Duodenal mucosa (tissue), 2 donors: ENCODE data around the gene RHOG.
A peak's percentile ranks its signal among the peaks of the same experiment; 100 is the strongest.
"Not testable (repeated sequence)": the region's sequence is repeated elsewhere in the genome, so short reads cannot be mapped to it uniquely, and the experiment has no call there.

Experiments
- H3K27ac ChIP-seq: one replicate; pipeline ENCODE4 v1.7.0; 2013; ENCODE audit warnings: low read depth, low read length
- H3K27me3 ChIP-seq, 2 donors: one replicate each; pipeline ENCODE4 v1.7.0; 2013; ENCODE audit warnings: low read length in 2 of 2, control low read depth in 1 of 2; ENCODE audit not compliant: insufficient read depth in 2 of 2, control insufficient read depth in 1 of 2
- H3K36me3 ChIP-seq, 2 donors: one replicate each; pipeline ENCODE4 v1.7.0; 2013; ENCODE audit warnings: low read length in 2 of 2, control low read depth in 1 of 2; ENCODE audit not compliant: insufficient read depth in 2 of 2, control insufficient read depth in 1 of 2
- H3K4me1 ChIP-seq, 2 donors: one replicate each; pipeline ENCODE4 v1.7.0; 2013; ENCODE audit warnings: low read length in 2 of 2, control low read depth in 1 of 2; ENCODE audit not compliant: insufficient read depth in 2 of 2, control insufficient read depth in 1 of 2
- H3K4me3 ChIP-seq, 2 donors: one replicate each; pipeline ENCODE4 v1.7.0; 2013; ENCODE audit warnings: low read length in 2 of 2, low read depth in 1 of 2
- H3K9ac ChIP-seq, 2 donors: one replicate each; pipeline ENCODE4 v1.7.0; 2013; ENCODE audit warnings: low read length in 2 of 2, low read depth in 1 of 2
- H3K9me3 ChIP-seq, 2 donors: one replicate each; pipeline ENCODE4 v1.7.0; 2013; ENCODE audit warnings: low read length in 2 of 2, control low read depth in 1 of 2; ENCODE audit not compliant: control insufficient read depth in 1 of 2

RHOG gene

DNA sequence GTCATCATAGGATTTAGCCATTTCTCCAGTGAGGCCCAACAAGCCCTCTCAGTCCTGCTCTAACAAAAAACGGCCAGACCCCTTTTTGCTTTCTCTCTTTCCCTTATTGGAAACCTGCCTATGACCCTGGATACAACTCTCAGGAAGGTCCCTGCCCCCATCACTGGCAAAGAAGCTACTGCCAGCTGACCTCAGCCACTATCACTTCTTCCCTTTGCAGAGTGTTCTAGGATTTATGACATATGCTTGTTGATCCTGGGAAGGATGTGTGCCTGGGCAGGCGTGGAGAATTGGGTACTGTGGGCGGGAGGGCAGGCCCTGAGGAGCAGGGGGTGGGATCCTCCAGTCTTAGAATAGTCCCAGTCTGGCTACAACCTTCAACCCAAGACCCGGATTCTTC lies 24.9 kb downstream of the RHOG start:
- Histone ChIP-seq H3K27me3 (no peaks in the 10 kb centered on the region), H3K9me3 (no peaks in the 10 kb centered on the region), H3K4me1 (no peaks in the 10 kb centered on the region), H3K36me3 (peaks cover 0 to 14% of the 10 kb centered on the region in 2 donors), H3K27ac (no peak overlapping the region), H3K4me3 (no peak overlapping the region), H3K9ac (no peak overlapping the region)

DNA sequence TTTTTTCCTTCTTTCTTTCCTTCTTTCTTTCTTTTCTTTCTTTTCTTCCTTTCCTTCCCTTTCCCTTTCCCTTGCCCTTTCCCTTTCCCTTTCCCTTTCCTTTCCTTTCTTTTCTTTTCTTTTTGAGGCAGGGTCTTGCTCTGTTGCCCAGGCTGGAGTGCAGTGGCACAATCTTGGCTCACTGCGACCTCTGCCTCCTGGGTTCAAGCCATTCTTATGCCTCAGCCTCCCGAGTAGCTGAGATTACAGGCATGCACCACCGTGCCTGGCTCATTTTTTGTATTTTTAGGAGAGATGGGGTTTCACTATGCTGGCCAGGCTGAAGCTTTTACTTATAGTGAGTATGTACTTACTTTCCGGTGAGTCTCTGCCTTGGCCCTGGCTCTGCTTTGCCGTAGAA lies 25.9 kb downstream of the RHOG start:
- H3K27ac ChIP-seq, H3K4me3 ChIP-seq, H3K9ac ChIP-seq, H3K4me1 ChIP-seq, H3K27me3 ChIP-seq, H3K9me3 ChIP-seq: not testable (repeated sequence)
- H3K36me3 ChIP-seq: peaks cover 0 to 12% of the 10 kb centered on the region in 2 donors

DNA sequence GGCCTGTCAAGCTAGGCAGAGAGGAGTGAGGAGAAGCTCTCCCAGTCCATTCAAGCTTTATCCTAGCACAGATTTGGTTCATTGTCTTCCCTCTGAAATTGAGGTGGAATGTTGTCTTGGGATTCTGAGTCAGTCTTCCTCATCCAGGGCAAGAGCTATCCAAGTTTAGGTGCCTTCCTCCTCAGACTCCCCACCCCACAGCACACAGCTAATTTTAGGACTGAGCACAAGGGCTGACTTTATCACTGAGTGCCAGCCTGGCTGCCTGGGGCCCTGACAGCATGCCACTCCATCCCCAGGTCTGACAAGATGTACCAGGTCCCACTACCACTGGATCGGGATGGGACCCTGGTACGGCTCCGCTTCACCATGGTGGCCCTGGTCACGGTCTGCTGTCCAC lies 29.8 kb downstream of the RHOG start:
- Histone ChIP-seq H3K36me3 (peaks cover 0 to 9% of the 10 kb centered on the region in 2 donors), H3K4me1 (peaks cover 12 to 16% of the 10 kb centered on the region in 2 donors), H3K27me3 (no peaks in the 10 kb centered on the region), H3K4me3 (no peak overlapping the region), H3K9me3 (no peaks in the 10 kb centered on the region), H3K27ac (no peak overlapping the region), H3K9ac (no peak overlapping the region)

DNA sequence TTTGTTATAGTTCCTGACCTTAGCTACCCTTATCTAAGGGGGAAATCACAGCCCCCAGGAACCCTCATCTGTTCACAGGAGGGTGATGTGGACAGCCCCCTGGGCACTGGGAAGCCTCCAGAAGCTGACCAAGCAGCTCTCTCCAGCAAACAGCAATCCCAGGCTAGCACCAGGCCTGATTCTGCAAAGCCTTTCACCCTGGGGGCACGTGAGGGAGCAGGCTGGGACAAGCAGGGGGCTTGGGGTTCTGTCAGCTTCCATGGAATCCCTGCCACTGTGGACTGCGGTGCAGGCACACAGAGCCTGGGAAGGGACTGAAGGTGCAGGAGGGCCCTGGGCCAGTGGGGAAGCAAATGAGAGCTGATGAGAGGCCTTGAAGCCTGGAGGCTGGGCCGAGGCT lies 30.3 kb downstream of the RHOG start:
- Histone ChIP-seq H3K27me3 (no peaks in the 10 kb centered on the region), H3K27ac (no peak overlapping the region), H3K36me3 (peaks cover 0 to 9% of the 10 kb centered on the region in 2 donors), H3K9ac (no peak overlapping the region), H3K4me3 (no peak overlapping the region), H3K4me1 (peaks cover 12 to 16% of the 10 kb centered on the region in 2 donors), H3K9me3 (no peaks in the 10 kb centered on the region)

DNA sequence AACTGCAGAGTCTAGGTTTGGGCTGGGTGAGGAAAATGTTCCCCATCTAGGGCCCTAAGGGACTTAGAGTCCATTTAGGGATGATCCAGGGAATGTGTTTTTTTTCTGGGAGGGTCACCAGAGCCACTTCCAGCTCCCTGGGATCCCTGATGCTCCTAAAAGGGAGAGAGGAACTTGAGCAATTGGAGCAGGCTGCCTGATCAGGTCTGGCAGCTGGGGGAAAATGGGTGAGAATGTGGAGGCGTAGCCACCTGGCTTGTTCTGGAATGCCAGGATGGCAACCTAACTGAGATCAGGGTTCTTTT lies 31.2 kb downstream of the RHOG start:
- no peaks in the 10 kb centered on the region for H3K9me3 ChIP-seq
- H3K36me3 ChIP-seq: peaks cover 0 to 9% of the 10 kb centered on the region in 2 donors
- H3K9ac ChIP-seq: no peak overlapping the region
- no peaks in the 10 kb centered on the region for H3K27me3 ChIP-seq
- no peak overlapping the region for H3K4me3 ChIP-seq
- H3K4me1 ChIP-seq: peaks cover 12 to 16% of the 10 kb centered on the region in 2 donors
- no peak overlapping the region for H3K27ac ChIP-seq

DNA sequence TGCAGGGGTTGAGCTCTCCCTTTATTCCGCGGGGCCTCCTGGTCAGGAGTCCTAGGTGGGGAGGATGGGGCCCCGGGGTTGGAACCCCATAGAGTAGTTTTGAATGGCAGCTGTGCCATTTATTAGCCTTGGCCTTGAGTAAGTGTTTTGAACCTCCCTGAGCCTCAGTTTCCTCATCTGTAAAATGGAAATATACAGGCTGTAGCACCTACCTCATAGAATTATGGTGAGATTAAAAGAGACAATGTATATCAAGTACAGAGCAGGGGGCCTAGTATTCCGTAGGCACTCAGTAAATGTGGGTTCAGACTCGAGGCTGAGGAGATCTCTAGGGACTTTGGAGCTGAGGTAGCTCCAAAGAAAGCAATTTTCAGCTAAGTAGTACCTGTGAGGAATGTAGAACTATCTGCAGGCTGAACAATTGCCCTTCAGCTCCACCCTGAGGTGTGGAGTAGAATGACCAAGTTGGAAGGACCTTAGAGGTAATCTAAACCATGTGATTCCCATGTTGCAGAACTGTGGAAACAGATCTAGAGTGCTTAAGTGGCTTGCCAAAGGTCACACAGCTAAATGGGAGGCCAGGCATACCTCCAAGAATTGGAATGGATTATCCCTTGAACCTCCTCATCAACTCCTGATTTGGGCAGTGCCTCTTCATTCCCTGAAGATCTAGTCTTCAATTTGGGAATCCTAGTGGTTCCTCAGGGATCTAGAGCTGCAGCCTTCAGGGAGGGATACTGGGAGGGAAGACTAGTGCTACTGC lies 31.7 kb downstream of the RHOG start:
- no peaks in the 10 kb centered on the region for H3K27me3 ChIP-seq
- peak overlapping the region; percentile 83 to 92 for H3K4me3 ChIP-seq
- peak overlapping the region; percentile 68 to 89 for H3K9ac ChIP-seq
- no peaks in the 10 kb centered on the region for H3K9me3 ChIP-seq
- peaks cover 0 to 9% of the 10 kb centered on the region in 2 donors for H3K36me3 ChIP-seq
- H3K27ac ChIP-seq: no peak overlapping the region
- peaks cover 12 to 16% of the 10 kb centered on the region in 2 donors for H3K4me1 ChIP-seq

DNA sequence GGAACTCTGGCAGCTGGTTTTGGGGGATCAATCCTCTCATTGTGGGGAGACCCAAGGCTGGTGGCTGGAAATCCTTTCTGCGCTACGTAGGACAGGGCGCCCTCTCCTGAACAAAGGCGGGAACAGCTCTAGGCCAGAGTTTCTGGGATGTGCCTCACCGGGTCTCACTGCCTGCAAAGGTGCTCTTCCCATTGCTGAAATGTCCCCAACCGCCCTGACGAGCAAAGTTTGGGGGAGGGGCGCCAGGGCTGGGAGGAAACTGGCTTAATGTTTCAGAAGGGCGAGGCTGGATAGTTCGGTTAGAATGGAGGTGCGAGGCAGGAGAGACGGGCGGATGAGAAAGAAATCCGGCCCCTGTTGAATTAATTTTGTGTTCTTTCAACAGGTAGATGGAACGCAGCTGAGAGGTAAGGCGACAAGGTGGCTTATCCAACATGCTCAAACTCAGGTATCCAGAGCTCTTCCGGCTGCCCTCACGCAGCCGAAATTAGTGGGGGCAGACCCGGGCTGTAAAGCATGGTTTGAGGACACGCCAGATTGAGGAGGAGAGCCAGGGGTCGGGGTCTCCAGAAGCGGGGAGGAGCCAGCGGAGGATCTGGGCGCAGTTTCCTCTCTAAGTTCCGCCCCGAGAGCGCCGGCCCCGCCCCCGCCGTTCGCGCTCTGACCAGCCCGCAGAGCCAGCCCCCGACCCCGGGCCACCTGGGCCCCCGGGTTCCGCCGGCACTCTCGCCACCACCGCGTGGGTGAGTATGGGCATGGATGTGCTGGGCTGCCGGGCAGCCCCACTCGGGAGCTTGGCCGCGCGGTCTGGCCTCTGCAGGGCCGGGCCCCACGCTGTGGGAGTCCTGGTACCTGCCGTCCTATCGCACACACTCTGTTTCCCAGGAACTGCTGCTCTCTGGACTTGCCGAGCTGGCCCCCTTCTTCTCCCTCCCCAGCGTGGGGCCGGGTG lies 32.6 kb downstream of the RHOG start, which contains the start of gene PGAP2:
Gene PGAP2 (plus strand): TSS at position 652 of the 952 bp plus-strand sequence. CDS start 2,700 bp downstream, outside the sequence.
- peaks cover 0 to 9% of the 10 kb centered on the region in 2 donors for H3K36me3 ChIP-seq

DNA sequence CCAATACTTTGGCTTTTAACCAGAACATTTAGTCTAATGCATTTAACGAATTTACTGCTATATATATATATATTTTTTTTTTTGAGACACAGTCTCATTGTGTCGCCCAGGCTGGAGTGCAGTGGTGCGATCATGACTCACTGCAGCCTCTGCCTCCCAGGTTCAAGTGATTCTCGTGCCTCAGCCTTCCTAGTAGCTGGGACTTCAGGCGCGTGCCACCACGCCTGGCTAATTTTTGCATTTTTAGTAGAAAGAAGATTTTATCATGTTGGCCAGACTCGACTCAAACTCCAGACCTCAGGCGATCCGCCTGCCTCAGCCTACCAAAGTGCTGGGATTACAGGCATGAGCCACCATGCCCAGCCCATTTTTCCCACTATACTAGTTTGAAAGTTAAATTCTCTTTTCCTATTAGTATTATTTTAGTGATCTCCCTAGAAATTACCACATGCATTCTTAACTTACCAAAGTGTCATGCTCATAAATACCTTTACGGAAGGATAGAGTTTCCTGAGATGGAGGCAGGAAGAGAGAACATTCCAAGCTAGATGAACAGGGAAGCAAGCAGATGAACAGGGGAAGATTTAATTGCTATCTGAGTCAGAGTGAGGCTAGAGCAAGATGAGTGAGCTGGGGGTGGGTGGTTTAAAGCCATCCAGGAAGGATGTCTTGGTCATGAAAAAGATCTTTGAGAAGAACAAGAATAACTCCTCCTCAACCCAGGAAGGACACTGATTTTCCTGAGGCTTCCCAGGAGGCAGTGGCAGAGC lies 36.8 kb downstream of the RHOG start:
- H3K27ac ChIP-seq: no peak overlapping the region
- no peaks in the 10 kb centered on the region for H3K27me3 ChIP-seq
- H3K4me3 ChIP-seq: no peak overlapping the region
- H3K9me3 ChIP-seq: no peaks in the 10 kb centered on the region
- no peaks in the 10 kb centered on the region for H3K36me3 ChIP-seq
- no peak overlapping the region for H3K9ac ChIP-seq
- H3K4me1 ChIP-seq: peaks cover 4 to 15% of the 10 kb centered on the region in 2 donors

More for the DNA sequence above, 32.6 kb downstream of the RHOG start, which contains the start of gene PGAP2:
- no peaks in the 10 kb centered on the region for H3K9me3 ChIP-seq
- peaks cover 12 to 16% of the 10 kb centered on the region in 2 donors for H3K4me1 ChIP-seq
- H3K27me3 ChIP-seq: no peaks in the 10 kb centered on the region
- H3K9ac ChIP-seq: peak within 1 kb of the TSS; percentile 68 to 89
- peak within 1 kb of the TSS; percentile 83 to 92 for H3K4me3 ChIP-seq
- no peak within 1 kb of the TSS for H3K27ac ChIP-seq

DNA sequence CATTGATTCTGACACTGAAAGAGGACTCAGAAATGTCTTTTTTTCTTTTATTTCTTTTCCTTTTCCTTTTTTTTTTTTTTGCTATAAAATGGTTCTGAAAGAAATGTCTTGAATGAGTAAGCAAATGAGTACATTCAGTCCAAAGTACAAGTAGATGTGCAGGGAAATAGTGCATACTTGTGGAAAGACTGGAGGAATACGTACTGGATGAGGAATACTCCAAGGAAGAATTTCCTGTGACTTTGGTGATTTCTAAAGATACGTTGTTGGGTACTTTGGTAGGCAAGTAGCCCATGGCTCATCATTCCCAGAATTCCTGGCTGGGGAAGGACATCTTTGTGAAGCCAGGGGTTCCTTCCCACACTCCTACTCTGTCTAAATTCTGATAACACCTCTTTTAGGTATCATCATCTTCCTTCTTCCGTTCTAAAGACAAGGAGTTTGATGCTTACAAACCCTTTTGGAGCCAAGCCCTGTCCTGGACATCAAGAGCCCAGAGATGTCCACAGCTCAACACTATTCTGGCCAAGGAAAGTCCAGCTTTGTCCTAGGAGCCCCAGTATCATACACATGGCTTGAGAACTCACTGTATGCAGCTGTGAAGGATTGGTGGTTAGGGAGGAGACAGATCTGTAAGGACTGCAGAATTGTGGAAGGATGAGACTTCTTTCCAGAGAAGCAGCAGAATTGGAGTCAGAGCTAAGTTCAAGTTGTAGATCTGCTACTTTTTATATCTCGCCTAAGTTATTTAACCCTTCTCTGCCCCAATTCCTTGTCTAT lies 38.6 kb downstream of the RHOG start:
- H3K9me3 ChIP-seq: no peaks in the 10 kb centered on the region
- H3K4me3 ChIP-seq: no peak overlapping the region
- H3K4me1 ChIP-seq: peaks cover 0 to 5% of the 10 kb centered on the region in 2 donors
- no peaks in the 10 kb centered on the region for H3K36me3 ChIP-seq
- no peak overlapping the region for H3K27ac ChIP-seq
- no peak overlapping the region for H3K9ac ChIP-seq
- H3K27me3 ChIP-seq: no peaks in the 10 kb centered on the region
